Gastroesophageal sphincter (tissue), 4 donors: Measurements from ENCODE around the gene ZBTB11. TPM values are rescaled to one million over a fixed set of nuclear protein-coding genes. Genes with fewer than 3 reads are reported as not detected.

Experiments
- ATAC-seq: fragments of 150-250 bp; one replicate; pipeline ENCODE4 v1.9.1; 2016; ENCODE audit warnings: mild to moderate bottlenecking, moderate library complexity
- H3K27ac ChIP-seq, 4 donors: fragments of 200-600 bp; sonication (generic) in 3 of 4; 1 replicate in 3 of 4; 2 replicates in 1 of 4; pipeline ENCODE4 v1.5.1; 2016 to 2019
- H3K27me3 ChIP-seq: fragments of 200-600 bp; sonication (generic); one replicate; pipeline ENCODE4 v1.5.1; 2019
- H3K36me3 ChIP-seq, 2 donors: fragments of 200-600 bp; sonication (generic); one replicate each; pipeline ENCODE4 v1.5.1; 2019; ENCODE audit warnings: control low read depth in 1 of 2
- H3K4me1 ChIP-seq, 3 donors: fragments of 200-600 bp; sonication (generic); 1 replicate in 2 of 3; 2 replicates in 1 of 3; pipeline ENCODE4 v1.5.1; 2016 to 2019; ENCODE audit warnings: control low read depth in 2 of 3
- H3K4me3 ChIP-seq, 2 donors: fragments of 200-600 bp; sonication (generic); one replicate each; pipeline ENCODE4 v1.5.1; 2019; ENCODE audit warnings: mild to moderate bottlenecking in 1 of 2, moderate library complexity in 1 of 2
- H3K9me3 ChIP-seq, 3 donors: fragments of 200-600 bp; sonication (generic); one replicate each; pipeline ENCODE4 v1.5.1; 2017 to 2019; ENCODE audit warnings: control low read depth in 2 of 3
- CTCF ChIP-seq, 4 experiments: fragments of 200-600 bp in 2 of 4; fragments of 450-650 bp in 2 of 4; sonication (generic) in 1 of 4; IDR thresholded peaks; one replicate each; pipeline ENCODE4 v1.5.1; 2017 to 2019; ENCODE audit warnings: antibody characterized with exemption in 4 of 4, mild to moderate bottlenecking in 2 of 4, moderate library complexity in 2 of 4
- EP300 ChIP-seq: sonication (generic); formaldehyde crosslinking; IDR thresholded peaks from one replicate; pipeline ENCODE4 v1.6.1; 2017; ENCODE audit warnings: antibody characterized with exemption, mild to moderate bottlenecking
- POLR2A ChIP-seq, 2 donors: fragments of 450-650 bp; IDR thresholded peaks; one replicate each; pipeline ENCODE4 v1.6.1; 2017; ENCODE audit warnings: antibody characterized with exemption in 2 of 2, mild to moderate bottlenecking in 2 of 2, moderate library complexity in 1 of 2
- POLR2AphosphoS5 ChIP-seq: sonication (generic); formaldehyde crosslinking; IDR thresholded peaks from one replicate; pipeline ENCODE4 v1.6.1; 2017; ENCODE audit warnings: antibody characterized with exemption
- WGBS, 2 donors: methylation state at CpG; one replicate each; pipeline ENCODE4 v1.1.5; 2018; ENCODE audit warnings: low coverage in 1 of 2; 5-methylcytosine and 5-hydroxymethylcytosine counted together
- total RNA-seq, 4 donors: library from RNA; depleted of rRNA; stranded (reverse); fragments of >200 nt; gene quantifications; one replicate each; pipeline ENCODE4 v1.1.0, GENCODE V29; 2016

The ZBTB11 gene
- total RNA-seq, 4 donors from 2014 or later = 17.1 to 32.7 (median 23.6) TPM

- H3K9me3 ChIP-seq = no peaks in the 10 kb centered on the region
- no peak for TF ChIP-seq EP300
- TF ChIP-seq POLR2A (IDR thresholded peaks at IDR 0.05) = no peak
- TF ChIP-seq POLR2AphosphoS5 = no peak
- no peak for TF ChIP-seq CTCF (IDR thresholded peaks at IDR 0.05)
- ATAC-seq = no peak
- H3K36me3 ChIP-seq = peaks cover 0 to 86% of the 10 kb centered on the region in 2 donors
- no peak overlapping the region for H3K4me3 ChIP-seq
- no peaks in the 10 kb centered on the region for H3K27me3 ChIP-seq
- 94 to 100% methylated on average over 1 of the region's 1 CpG for WGBS, 2 donors
- H3K27ac ChIP-seq = no peak overlapping the region
- peaks cover 0 to 6% (median 0%) of the 10 kb centered on the region in 3 donors for H3K4me1 ChIP-seq
Measured at GRCh38 chr3:101667844-101668243, 9.1 kb downstream of the ZBTB11 start.

- Histone ChIP-seq H3K27me3 (no peaks in the 10 kb centered on the region), H3K4me3 (no peak overlapping the region), H3K4me1 (peaks cover 0 to under 1% (median 0%) of the 10 kb centered on the region in 3 donors), H3K9me3 (no peaks in the 10 kb centered on the region), H3K27ac (no peak overlapping the region), H3K36me3 (peaks cover 0 to 92% of the 10 kb centered on the region in 2 donors)
- TF ChIP-seq CTCF (IDR thresholded peaks at IDR 0.05) = no peak
- no peak for TF ChIP-seq POLR2A (IDR thresholded peaks at IDR 0.05)
- TF ChIP-seq EP300 = no peak
- no peak for TF ChIP-seq POLR2AphosphoS5
- 95 to 97% methylated on average over 6 of the region's 6 CpGs for WGBS, 2 donors
- ATAC-seq = no peak
Measured at GRCh38 chr3:101667331-101667730, 9.6 kb downstream of the ZBTB11 start.

GRCh38 chr3:101665851-101666250 lies 11.1 kb downstream of the ZBTB11 start:
- no peaks in the 10 kb centered on the region for H3K4me1 ChIP-seq
- TF ChIP-seq POLR2A (IDR thresholded peaks at IDR 0.05) (no peak), CTCF (IDR thresholded peaks at IDR 0.05) (no peak)
- peaks cover 0 to 94% of the 10 kb centered on the region in 2 donors for H3K36me3 ChIP-seq
- no peak overlapping the region for H3K4me3 ChIP-seq
- H3K27ac ChIP-seq = no peak overlapping the region
- no peak for ATAC-seq
- H3K27me3 ChIP-seq = no peaks in the 10 kb centered on the region
- no peaks in the 10 kb centered on the region for H3K9me3 ChIP-seq

- WGBS, 2 donors = 85 to 94% methylated on average over 4 of the region's 4 CpGs
- Histone ChIP-seq H3K4me1 (no peaks in the 10 kb centered on the region), H3K27me3 (no peaks in the 10 kb centered on the region), H3K9me3 (no peaks in the 10 kb centered on the region), H3K36me3 (peaks cover 0 to 94% of the 10 kb centered on the region in 2 donors), H3K4me3 (no peak overlapping the region), H3K27ac (no peak overlapping the region)
- ATAC-seq = no peak
- TF ChIP-seq EP300 (no peak), POLR2A (IDR thresholded peaks at IDR 0.05) (no peak), CTCF (IDR thresholded peaks at IDR 0.05) (no peak), POLR2AphosphoS5 (no peak)
Measured at GRCh38 chr3:101665357-101665756, 11.6 kb downstream of the ZBTB11 start.

- no peak for TF ChIP-seq POLR2A (IDR thresholded peaks at IDR 0.05)
- TF ChIP-seq EP300 = no peak
- TF ChIP-seq CTCF (IDR thresholded peaks at IDR 0.05) = no peak
- no peak for TF ChIP-seq POLR2AphosphoS5
- Histone ChIP-seq H3K9me3 (no peaks in the 10 kb centered on the region), H3K27me3 (no peaks in the 10 kb centered on the region), H3K36me3 (peaks cover 3 to 97% of the 10 kb centered on the region in 2 donors), H3K4me3 (no peak overlapping the region), H3K27ac (no peak overlapping the region), H3K4me1 (no peaks in the 10 kb centered on the region)
- ATAC-seq = no peak
- 85 to 95% methylated on average over 2 to 3 of the region's 3 CpGs for WGBS, 2 donors
Measured at GRCh38 chr3:101660714-101661113, 16.2 kb downstream of the ZBTB11 start.
